ENCODE measurements around the gene SMCHD1. TPM values are rescaled to one million over a fixed set of nuclear protein-coding genes. Genes with fewer than 3 reads are reported as not detected.
"Not testable (repeated sequence)": the region's sequence is repeated elsewhere in the genome, so short reads cannot be mapped to it uniquely, and the experiment has no call there.

Gene SMCHD1
- total RNA-seq, 1 donor from 2014 or later, result 46.4 TPM

- peak; percentile 79 to 88 for DNase-seq (ENCODE audit: low read depth in 2 of 2)
These were observed 2.4 kb downstream of the SMCHD1 start for GRCh38 chr18:2657788-2658458.

- not testable (repeated sequence) for DNase-seq (ENCODE audit: low read depth in 2 of 2)
These were observed 5.3 kb downstream of the SMCHD1 start for GRCh38 chr18:2660849-2661248.

- not testable (repeated sequence) for DNase-seq (ENCODE audit: low read depth in 2 of 2)
These were observed 6.8 kb downstream of the SMCHD1 start for GRCh38 chr18:2662288-2662687.

- no peak for DNase-seq (ENCODE audit: low read depth in 2 of 2)
These were observed 7.5 kb downstream of the SMCHD1 start for GRCh38 chr18:2662990-2663389.

- no peak for DNase-seq (ENCODE audit: low read depth in 2 of 2)
These were observed 16.9 kb downstream of the SMCHD1 start for GRCh38 chr18:2672410-2672809.

GRCh38 chr18:2672872-2673271 is 17.3 kb downstream of the SMCHD1 start:
- DNase-seq (ENCODE audit: low read depth in 2 of 2), result no peak

- not testable (repeated sequence) for DNase-seq (ENCODE audit: low read depth in 2 of 2)
These were observed 23.4 kb downstream of the SMCHD1 start for GRCh38 chr18:2678933-2679332.

- DNase-seq (ENCODE audit: low read depth in 2 of 2), result no peak
These were observed 24.8 kb downstream of the SMCHD1 start for GRCh38 chr18:2680216-2680792.

GRCh38 chr18:2681993-2682603 is 26.6 kb downstream of the SMCHD1 start:
- no peak for DNase-seq (ENCODE audit: low read depth in 2 of 2)

- DNase-seq (ENCODE audit: low read depth in 2 of 2), result no peak
These were observed 27.5 kb downstream of the SMCHD1 start for GRCh38 chr18:2683055-2683454.

- DNase-seq (ENCODE audit: low read depth in 2 of 2), result no peak
These were observed 30.9 kb downstream of the SMCHD1 start for GRCh38 chr18:2686349-2686968.

- no peak for DNase-seq (ENCODE audit: low read depth in 2 of 2)
These were observed 32.0 kb downstream of the SMCHD1 start for GRCh38 chr18:2687390-2688001.

GRCh38 chr18:2692508-2692907 is 37.0 kb downstream of the SMCHD1 start:
- peak in 1 of 2 donors; percentile 45 for DNase-seq (ENCODE audit: low read depth in 2 of 2)

GRCh38 chr18:2697184-2697583 is 41.7 kb downstream of the SMCHD1 start:
- no peak for DNase-seq (ENCODE audit: low read depth in 2 of 2)

- no peak for DNase-seq (ENCODE audit: low read depth in 2 of 2)
These were observed 43.5 kb downstream of the SMCHD1 start for GRCh38 chr18:2699001-2699400.

- no peak for DNase-seq (ENCODE audit: low read depth in 2 of 2)
These were observed 49.0 kb downstream of the SMCHD1 start for GRCh38 chr18:2704541-2704940.

- DNase-seq (ENCODE audit: low read depth in 2 of 2), result no peak
These were observed 51.4 kb downstream of the SMCHD1 start for GRCh38 chr18:2706903-2707302.

GRCh38 chr18:2707551-2708168 is 52.1 kb downstream of the SMCHD1 start:
- DNase-seq (ENCODE audit: low read depth in 2 of 2), result no peak

GRCh38 chr18:2709316-2709715 is 53.8 kb downstream of the SMCHD1 start:
- no peak for DNase-seq (ENCODE audit: low read depth in 2 of 2)

GRCh38 chr18:2714140-2714539 is 58.6 kb downstream of the SMCHD1 start:
- DNase-seq (ENCODE audit: low read depth in 2 of 2), result peak in 1 of 2 donors; percentile 5

GRCh38 chr18:2715990-2716389 is 60.5 kb downstream of the SMCHD1 start:
- no peak for DNase-seq (ENCODE audit: low read depth in 2 of 2)
